ENCODE data around the gene GPBAR1.

GPBAR1 gene

DNA sequence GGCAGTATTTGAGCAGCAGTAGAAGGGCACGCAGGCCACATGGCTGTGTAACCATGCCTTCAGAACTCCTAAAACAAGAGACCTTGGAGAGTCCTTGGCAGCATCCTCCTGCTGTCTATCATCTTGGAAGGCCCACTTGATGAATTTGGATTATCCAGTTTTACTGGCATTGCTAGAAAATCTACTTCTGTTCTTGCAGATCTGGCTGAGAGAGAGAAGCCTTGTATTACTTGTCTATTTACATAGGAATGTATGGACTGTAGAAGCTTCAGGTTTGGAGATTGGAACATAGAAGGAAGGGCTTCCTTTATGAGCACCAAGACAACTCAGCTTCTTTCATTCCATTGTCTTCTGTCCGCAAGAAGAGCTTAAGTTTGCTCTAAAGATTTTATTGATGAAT, 16.1 kb upstream of the GPBAR1 start:
- no peak for DNase-seq (ENCODE audit: low read depth)

DNA sequence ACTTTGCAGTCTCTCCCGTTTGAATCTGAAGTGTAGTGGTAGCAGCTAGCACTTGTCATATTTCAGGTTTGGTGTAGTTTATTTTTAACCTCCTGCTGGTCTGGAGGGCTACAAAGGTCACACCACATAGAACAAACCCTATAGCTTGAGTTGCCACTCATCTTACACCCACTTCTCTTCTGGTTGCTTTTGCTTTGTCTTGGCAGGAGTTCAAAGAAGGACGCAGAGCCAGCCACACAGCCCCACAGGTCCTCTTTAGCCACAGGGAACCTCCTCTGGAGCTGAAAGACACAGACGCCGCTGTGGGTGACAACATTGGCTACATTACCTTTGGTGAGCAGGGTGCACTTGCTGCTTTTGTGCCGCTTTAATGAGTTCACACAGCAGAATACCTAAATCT, 15.6 kb upstream of the GPBAR1 start:
- no peak for DNase-seq (ENCODE audit: low read depth)

DNA sequence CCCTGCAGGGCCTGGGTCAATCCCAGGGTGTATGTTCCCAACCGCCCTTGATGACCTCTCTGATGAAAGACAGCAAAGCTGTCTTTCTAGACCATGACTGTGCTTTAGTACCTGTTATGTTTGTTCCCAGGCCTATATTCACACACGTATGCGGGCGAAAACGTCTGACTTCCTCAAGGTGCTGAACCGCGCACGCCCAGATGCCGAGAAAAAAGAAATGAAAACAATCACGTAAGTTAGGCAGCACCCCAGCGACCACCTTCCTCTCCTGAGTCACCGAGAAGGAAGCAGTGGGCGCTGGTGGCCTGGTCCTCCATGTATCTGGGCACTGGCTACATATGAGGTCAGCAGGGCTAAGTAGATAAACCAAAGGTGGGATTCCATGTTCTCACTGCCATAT, 11.1 kb upstream of the GPBAR1 start:
- DNase-seq (ENCODE audit: low read depth): no peak

DNA sequence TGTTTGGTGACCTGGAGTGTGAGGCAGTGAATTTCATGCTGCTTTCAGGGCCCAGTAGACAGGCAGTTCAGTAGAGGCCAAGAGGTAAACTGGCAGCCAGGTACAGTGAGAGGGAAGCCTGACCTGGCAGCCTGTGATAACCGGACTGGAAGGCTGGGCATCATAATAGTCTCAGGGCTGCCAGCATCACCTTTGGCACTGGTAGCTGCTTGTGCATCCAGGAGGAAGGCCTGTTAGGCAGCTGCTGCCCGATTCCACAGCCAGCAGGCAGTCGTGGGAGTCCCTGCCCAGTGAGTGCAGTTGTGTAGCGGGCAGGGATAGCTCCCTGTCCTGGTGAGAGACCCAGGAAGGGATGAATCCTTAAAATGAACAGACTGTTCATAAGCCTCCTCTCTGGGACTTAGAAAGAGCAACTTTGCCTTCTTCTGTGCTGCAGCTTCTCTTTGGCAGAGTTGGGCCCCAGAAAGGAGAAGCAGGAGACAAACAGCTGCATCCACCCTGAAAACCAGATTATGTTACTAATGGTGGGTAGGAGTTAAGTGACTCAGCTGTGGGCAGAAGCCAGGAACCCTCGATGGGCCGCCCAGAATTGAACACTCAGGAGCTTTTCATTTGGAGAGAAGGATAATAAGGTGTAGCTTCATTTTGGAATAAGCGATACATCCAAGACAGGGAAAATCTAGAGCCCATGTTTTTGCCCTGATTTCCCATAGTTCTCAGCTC, 8.1 kb upstream of the GPBAR1 start:
- no peak for DNase-seq (ENCODE audit: low read depth)

DNA sequence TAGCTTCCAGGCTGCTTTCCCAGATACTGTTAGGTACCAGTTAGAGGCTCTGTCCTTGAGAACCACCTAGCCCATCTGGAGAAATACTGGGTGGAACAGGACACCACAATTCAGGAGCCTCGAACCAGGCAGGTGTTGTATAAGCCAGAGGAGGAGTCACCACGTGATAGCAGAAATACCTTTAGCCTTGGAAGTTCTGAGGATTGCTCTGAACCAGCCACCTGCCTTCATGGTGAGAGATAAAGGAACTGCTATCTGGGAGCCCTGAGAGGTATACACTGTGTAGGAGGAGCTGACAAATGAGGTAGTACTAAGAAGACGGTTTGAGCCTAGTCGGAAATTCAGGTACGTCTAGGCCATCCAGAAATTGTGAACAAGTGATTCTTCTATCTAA, 7.6 kb upstream of the GPBAR1 start:
- no peak for DNase-seq (ENCODE audit: low read depth)

DNA sequence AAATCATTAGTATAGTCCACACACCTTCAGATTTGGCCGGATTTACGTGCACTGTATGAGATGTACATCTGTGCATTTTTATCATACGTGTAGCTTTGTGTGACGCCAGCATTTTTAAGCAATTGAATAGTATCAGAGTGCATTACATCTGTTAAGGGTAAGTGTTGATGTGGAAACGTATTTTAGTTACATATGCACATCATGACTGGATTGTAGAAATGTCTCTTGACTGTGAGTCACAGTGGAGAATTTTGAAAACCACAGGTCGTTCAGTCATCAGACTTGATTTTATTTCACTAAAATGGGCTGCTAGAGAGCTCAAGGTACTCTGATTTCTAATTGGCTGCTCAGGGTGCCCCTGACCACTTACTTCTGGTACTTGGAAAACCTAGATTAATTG, 5.4 kb upstream of the GPBAR1 start:
- DNase-seq (ENCODE audit: low read depth): no peak

DNA sequence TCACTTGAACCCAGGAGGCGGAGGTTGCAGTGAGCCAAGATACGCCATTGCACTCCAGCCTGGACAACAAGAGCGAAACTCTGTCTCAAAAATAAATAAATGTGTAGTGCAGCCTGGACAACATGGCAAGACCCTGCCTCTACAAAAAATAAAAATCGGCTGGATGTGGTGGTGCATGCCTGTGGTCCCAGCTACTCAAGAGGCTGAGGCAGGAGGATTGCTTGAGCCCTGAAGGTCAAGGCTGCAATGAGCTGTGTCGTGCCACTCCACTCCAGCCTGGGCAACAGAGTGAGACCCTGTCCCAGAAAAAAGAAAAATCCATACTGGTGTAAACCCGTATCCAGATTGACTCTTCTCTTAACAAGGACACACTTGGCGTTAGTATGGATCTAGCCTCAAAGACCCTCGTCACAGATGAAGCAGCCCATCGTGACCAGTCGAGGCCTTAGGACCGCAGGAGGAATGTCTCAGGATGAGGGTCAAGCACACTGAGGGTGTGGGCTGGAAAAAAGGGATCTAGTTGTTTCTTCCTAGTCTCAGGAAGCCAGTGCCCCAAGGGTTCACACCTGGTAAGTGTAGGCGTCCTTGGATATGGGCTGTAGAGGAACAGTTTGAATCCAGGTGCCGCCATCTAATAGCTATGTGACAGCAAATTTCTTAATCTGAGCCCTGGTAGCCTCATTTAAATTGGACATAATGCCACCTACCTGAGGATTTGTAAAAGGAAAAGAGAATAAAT, 4.0 kb upstream of the GPBAR1 start:
- DNase-seq (ENCODE audit: low read depth): no peak

DNA sequence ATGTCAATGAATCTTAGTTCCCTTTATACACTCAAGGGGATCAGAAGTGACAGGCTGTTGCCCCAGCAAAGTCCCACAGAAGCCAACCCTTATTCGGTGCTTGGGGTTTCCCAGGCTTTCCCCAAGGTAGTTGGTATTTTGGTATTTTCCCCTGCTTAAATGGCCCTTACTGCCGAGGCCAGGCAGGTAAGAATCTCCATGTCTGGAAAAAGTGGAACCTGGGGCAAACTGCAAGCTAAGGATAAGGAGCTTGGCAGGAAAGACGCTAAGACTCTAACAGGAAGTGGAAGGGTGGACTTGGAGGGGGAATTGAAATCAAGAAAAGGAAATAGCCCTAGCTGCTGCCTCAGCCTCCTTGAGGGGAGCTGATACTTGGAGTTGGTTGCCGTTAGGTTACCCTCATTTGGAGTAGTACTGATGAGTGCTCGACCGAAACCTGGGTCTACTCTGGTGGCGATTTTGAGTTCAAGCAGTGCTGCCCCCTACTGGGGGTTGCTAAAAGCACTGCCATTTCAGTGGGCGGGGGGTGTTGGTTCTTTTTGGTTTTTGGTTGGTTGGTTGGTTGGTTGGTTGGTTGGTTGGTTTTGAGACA, 3.3 kb upstream of the GPBAR1 start:
- DNase-seq (ENCODE audit: low read depth): peak; percentile 18

DNA sequence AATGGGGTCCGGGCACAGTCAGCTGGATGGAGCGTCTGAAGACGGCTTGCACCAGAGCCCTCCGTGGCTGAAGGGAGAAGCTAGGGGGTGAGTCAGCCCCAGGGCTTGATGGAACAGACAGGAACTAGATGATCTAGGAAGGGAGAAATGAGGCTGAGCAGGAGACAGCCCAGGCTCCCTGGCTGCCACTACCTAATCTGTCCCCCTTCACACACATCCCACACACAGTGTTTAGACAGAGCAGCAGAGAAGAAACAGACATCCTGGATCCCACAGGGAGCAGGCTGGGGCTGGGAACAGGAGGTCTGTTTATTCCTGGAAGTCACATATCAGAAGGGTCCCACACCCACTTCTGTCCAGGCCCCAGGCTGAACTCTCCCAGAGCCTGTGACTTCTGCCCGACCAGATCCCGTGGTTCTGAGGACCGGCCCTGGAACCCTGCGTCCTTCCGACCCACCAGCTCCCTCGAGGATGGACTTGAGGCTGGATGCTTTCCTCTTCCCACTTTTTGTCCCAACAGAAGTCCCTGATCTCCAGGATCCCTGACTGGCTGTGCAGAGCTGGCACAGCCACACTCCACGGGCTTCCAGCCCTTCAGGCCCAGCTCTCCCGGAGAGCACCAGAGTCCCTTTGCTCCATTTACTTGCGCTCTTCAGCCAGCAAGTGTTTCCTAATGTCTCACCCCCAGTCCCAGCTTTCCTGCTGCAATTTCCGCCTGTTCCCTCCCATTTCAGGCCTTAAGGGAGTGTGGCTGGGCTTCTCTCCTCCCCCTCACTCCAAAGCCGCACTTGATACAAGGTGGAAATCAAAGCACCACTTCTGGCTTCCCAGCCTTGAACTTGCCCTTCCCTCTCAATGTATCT, 1.5 kb upstream of the GPBAR1 start:
- no peak for DNase-seq (ENCODE audit: low read depth)

DNA sequence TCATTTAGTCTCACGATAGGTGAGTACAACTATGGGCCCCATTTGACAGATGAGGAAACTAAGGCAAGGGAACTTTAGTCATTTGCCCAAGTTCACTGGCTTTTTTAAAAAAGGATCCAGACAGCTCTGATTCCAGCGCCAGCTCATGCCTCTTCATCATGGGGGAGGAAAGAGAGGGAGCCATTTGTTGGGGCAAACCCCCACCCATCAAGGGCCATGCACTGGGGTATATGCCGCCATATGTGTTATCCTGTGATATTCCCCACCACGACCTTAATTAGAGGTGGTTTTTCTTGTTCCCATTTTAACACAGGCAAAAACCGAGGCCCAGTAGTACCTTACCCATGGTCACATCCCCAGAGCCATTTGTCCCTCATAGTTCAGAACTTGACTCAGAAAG, 649 bp upstream of the GPBAR1 start:
- DNase-seq (ENCODE audit: low read depth): no peak

DNA sequence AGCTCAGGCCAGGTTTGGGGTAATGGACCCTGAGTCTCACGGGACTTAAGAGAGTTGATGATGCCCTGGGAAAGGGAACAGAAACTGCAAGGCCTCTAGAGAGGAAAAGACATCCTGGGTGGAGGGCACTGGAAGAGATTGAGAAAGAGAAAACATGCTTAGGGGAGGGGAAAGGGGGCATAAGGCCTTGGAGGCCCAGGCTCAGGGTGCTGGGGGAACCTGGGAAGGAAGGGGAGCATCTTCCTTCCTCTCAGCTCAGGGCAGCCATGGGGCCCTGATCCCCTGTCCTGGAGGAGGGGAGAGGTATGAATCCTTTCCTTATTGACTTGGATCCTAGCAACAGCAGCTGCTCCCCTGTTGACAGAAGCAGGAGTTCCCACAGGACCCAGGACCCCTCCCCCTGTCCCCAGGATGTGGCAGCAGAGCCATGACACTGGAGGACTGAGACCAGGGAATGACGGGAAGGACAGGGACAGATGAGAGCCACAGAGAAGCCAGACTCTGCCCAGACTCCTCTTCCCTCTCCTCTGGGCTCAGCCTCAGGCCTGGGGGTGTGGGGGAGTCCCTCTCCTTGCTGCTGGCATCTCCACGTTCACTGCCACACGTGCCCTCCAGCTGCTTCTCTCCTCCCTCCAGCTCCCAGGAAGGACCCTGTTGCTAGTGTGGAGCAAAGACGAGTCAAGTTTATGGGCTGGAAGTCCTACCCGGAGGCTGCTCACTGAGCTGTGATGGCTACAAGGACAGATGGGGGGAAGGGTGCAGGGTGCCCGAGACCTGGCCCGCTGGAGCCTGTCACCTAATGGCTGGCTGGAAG, 815 bp downstream of the GPBAR1 start:
- DNase-seq (ENCODE audit: low read depth): no peak

DNA sequence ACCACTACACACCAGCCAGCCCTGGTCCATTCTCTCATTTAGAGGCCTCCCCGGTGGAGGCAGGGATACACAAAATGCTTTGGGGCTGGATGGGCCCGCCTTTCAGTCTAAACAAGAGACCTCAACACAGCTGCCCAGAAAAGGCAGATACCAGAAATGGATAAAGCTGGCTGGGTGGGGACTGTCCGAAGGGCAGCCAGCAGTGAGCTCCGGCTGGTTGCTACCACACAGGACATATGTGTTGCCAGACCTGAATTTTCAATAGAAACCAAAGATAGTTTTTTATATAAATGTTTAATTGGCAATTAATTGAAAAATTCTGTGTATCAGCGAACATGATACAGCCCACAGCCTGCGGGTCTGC, 1.4 kb downstream of the GPBAR1 start:
- DNase-seq (ENCODE audit: low read depth): no peak

DNA sequence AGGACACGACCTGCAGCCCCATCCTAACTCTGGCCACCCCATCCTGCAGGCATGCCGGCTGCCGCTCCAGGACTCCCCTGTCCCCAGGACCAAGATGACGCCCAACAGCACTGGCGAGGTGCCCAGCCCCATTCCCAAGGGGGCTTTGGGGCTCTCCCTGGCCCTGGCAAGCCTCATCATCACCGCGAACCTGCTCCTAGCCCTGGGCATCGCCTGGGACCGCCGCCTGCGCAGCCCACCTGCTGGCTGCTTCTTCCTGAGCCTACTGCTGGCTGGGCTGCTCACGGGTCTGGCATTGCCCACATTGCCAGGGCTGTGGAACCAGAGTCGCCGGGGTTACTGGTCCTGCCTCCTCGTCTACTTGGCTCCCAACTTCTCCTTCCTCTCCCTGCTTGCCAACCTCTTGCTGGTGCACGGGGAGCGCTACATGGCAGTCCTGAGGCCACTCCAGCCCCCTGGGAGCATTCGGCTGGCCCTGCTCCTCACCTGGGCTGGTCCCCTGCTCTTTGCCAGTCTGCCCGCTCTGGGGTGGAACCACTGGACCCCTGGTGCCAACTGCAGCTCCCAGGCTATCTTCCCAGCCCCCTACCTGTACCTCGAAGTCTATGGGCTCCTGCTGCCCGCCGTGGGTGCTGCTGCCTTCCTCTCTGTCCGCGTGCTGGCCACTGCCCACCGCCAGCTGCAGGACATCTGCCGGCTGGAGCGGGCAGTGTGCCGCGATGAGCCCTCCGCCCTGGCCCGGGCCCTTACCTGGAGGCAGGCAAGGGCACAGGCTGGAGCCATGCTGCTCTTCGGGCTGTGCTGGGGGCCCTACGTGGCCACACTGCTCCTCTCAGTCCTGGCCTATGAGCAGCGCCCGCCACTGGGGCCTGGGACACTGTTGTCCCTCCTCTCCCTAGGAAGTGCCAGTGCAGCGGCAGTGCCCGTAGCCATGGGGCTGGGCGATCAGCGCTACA, 2.1 kb downstream of the GPBAR1 start:
- no peak for DNase-seq (ENCODE audit: low read depth)

DNA sequence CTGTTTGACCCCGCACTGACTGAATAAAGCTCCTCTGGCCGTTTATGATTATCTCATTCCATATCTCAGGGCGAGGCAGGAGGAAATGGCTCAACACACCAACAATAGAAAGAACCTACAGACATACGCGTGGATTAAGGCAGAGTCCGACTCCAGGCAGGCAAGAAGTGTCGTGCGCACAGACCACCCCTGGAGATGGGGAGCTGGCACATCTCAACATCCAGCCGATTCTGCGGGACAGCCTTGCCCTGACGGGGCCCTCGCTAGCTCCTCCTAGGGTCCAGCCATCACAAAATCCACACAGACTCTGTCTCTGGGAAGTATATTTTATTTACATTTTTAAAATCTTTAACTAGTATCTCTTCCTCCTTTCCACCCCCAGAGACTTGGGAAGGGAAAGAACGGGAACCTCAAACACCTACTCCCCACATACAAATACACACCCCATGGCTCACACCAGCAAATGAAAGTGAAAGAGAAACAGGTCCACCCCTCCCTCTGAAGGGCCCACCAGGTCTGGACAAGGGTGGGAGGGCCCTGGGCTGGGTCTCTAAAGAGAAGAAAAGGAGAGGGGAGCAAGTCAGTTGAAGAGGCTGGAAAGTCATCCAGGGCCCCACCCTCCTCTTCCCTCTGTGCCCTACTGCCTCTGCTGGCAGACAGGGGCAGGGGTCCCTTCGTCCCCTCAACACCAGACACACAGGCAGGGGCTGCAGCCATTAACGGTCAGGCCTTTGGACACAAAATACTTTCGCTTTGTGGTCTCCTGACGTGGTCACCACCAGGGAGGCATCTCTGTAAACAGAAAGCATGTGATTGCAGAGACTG, 3.2 kb downstream of the GPBAR1 start:
- no peak for DNase-seq (ENCODE audit: low read depth)

DNA sequence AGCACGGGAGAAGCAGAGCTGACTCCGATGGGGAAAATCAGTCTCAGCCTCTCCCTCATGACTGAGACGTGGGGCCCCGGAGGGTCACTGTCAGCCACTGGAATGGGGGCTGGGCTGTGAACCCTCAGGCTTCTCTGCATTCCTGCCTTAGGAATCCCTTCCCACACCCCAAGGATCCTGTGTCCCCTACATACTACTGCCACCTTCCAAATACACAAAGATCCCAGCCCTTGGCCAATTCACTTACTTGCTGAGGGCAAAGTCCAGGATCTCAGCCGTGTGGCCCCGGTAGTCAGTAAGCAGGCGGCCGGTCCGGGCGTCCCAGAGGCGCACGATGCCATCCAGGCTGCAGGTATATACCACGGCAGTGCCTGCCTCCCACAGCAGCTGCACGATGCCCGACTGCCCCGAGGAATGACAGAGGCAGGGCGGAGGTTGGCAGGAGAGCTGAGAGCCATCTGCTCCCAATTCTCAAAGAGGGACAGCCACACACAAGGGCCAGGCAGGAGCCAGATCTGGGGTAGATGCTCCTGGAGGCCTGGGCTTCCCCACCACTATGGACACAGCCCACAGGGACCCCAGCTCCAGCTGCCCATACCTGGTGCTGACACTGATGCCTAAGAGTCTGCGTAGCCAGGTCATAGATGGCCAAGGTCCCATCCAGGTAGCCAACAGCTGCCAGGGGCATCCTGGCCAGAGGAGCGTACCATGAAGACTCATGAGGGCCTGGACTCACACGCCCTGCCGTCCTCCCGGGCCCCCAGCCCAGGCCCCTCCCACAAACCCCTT, 4.2 kb downstream of the GPBAR1 start:
- DNase-seq (ENCODE audit: low read depth): no peak

DNA sequence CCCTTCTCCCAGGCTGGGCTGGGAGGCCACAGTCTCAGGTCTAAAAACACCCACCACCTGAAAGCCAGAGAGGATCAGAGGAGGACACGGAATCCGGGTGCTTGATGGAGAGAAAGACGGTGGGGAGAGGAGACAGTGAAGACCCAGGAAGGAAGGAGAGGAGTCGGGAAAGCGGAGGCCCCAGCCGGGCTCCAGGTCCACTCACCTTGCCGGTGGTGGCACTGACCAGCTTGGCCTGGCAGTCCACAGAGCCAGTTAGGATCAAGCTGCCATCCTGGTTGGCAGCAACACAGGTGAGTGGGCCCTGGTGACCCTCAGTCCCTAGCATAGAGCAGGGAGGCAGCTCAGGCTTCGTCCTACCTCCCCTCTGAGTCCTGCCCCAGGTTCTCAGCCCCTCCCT, 4.8 kb downstream of the GPBAR1 start:
- no peak for DNase-seq (ENCODE audit: low read depth)

DNA sequence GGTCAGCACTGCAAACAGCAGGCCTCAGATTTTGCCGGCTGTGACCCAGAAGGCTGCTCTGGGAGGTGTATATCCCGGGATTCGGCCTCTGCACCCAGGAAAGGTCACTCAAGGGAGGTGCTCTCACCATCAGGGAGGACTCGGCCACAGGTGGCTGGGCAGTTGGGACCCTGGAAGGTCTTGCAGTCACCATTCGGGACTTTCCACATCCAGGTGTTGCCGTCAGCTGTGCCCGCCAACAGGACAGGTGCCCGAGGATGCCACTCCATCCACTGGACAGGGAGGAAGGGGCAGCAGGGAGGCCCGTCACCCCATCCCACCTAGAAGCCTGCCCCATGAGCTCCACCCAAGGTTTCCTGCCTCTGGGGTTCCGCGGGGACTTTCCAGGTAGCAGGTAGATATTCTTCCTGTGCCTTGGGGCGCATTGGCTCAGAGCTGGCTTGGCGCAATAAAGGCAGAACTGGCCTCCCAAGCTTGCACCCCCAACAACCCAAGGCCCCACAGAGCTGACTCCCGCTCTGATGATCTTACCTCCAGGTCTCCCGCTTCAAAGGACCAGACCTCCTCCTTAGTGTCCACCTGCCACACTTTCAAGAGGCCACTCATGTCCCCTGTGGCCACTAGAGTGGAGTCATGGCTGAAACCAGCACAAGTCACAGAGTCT, 5.6 kb downstream of the GPBAR1 start:
- no peak for DNase-seq (ENCODE audit: low read depth)

DNA sequence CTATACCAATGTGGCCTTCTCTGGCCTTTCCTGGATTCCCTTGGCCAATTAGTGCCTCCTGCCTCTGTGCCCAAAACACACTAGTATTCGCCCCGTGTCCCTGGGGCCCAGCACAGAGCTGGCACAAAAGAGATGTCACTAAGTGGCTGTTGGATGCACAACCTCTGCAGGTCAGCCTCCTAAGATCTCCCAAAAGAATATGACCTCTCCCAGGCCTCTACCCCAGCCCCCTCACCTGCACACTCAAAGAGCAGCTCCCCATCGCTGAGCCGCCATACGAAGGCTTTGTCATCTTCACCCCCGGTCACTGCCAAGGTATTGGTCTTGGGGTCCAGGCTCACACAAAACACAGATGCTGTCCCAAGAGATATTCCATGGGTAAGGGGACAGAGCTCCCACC, 6.4 kb downstream of the GPBAR1 start:
- no peak for DNase-seq (ENCODE audit: low read depth)
